Mucosa of stomach (tissue), 1 donor: ENCODE measurements around the gene SLC22A15.

Experiments used
- H3K27me3 ChIP-seq: one replicate; pipeline ENCODE4 v1.7.0; 2013; ENCODE audit warnings: mild to moderate bottlenecking, low read length; ENCODE audit not compliant: control insufficient read depth, insufficient read depth
- H3K36me3 ChIP-seq: one replicate; pipeline ENCODE4 v1.7.0; 2013; ENCODE audit warnings: low read length; ENCODE audit not compliant: control insufficient read depth, insufficient read depth
- H3K4me1 ChIP-seq: one replicate; pipeline ENCODE4 v1.7.0; 2013; ENCODE audit warnings: mild to moderate bottlenecking, low read length; ENCODE audit not compliant: control insufficient read depth, insufficient read depth
- H3K4me3 ChIP-seq: one replicate; pipeline ENCODE4 v1.7.0; 2013; ENCODE audit warnings: low read length
- H3K9ac ChIP-seq: one replicate; pipeline ENCODE4 v1.7.0; 2013; ENCODE audit warnings: mild to moderate bottlenecking, low read length, moderate library complexity
- H3K9me3 ChIP-seq: one replicate; pipeline ENCODE4 v1.7.0; 2013; ENCODE audit warnings: mild to moderate bottlenecking, low read length, moderate library complexity; ENCODE audit not compliant: control insufficient read depth
- donor health status: Pancreatic carcinoma.

SLC22A15 gene

GRCh38 chr1:116112388-116113140 lies 136.3 kb downstream of the SLC22A15 start:
- Histone ChIP-seq H3K9ac (no peak overlapping the region), H3K9me3 (no peaks in the 10 kb centered on the region), H3K4me3 (no peak overlapping the region), H3K36me3 (no peaks in the 10 kb centered on the region), H3K4me1 (peaks cover 6% of the 10 kb centered on the region), H3K27me3 (no peaks in the 10 kb centered on the region)

GRCh38 chr1:116113615-116114014 lies 137.3 kb downstream of the SLC22A15 start:
- H3K27me3 ChIP-seq, result no peaks in the 10 kb centered on the region
- no peak overlapping the region for H3K9ac ChIP-seq
- peaks cover 6% of the 10 kb centered on the region for H3K4me1 ChIP-seq
- H3K36me3 ChIP-seq, result no peaks in the 10 kb centered on the region
- H3K9me3 ChIP-seq, result no peaks in the 10 kb centered on the region
- H3K4me3 ChIP-seq, result no peak overlapping the region

- Histone ChIP-seq H3K4me3 (no peak overlapping the region), H3K4me1 (no peaks in the 10 kb centered on the region), H3K27me3 (no peaks in the 10 kb centered on the region), H3K9me3 (no peaks in the 10 kb centered on the region), H3K36me3 (no peaks in the 10 kb centered on the region), H3K9ac (no peak overlapping the region)
Measured at GRCh38 chr1:116115476-116116439, 139.4 kb downstream of the SLC22A15 start.

- H3K9ac ChIP-seq, result no peak overlapping the region
- H3K4me3 ChIP-seq, result no peak overlapping the region
- no peaks in the 10 kb centered on the region for H3K9me3 ChIP-seq
- no peaks in the 10 kb centered on the region for H3K36me3 ChIP-seq
- peaks cover 8% of the 10 kb centered on the region for H3K4me1 ChIP-seq
- H3K27me3 ChIP-seq, result no peaks in the 10 kb centered on the region
Measured at GRCh38 chr1:116118471-116118870, 142.2 kb downstream of the SLC22A15 start.
